ENCODE data around the gene RANBP2.

Gene RANBP2

DNA sequence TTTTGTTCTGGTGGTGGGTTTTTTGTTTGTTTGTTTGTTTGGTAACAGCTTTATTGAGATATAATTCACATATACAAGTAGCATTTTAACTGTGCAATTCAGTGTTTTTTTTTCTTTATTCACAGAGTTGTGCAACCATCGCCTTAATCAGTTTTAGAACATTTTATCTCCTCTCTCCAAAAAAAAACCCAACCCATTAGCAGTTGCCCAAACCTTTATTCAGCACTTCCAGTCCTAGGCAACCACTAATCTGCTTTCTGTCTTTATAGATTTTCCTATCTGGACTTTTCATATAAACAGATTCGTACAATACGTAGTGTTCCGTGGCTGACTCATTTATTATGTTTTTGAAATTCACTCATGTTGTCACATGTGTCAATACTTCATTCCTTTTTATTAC lies 106.0 kb downstream of the RANBP2 start:
- in situ Hi-C loops (cut with MboI; ENCODE audit: low pct_unique_long_range_greater_than_20kb, low sequenced_read_pairs), result no loop called here
- no peak for DNase-seq

DNA sequence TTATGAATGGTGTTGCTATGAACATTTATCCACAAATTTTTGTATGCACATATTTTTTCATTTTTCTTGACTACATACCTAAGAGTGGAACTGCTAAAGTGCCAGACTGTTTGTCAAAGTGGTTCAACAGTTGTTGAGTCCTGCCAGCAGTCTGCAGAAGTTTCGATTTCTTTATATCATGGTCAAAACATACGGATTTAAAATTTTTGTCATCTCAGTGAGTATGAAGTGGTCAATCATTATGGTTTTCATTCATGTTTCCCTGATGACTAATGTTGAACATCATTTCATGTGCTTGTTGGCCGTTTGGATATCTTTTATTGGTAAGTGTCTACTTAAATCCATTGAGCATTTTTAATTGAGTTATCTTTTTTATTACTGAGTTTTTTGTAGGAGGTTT lies 106.5 kb downstream of the RANBP2 start:
- in situ Hi-C loops (cut with MboI; ENCODE audit: low pct_unique_long_range_greater_than_20kb, low sequenced_read_pairs), result no loop called here
- DNase-seq, result no peak

DNA sequence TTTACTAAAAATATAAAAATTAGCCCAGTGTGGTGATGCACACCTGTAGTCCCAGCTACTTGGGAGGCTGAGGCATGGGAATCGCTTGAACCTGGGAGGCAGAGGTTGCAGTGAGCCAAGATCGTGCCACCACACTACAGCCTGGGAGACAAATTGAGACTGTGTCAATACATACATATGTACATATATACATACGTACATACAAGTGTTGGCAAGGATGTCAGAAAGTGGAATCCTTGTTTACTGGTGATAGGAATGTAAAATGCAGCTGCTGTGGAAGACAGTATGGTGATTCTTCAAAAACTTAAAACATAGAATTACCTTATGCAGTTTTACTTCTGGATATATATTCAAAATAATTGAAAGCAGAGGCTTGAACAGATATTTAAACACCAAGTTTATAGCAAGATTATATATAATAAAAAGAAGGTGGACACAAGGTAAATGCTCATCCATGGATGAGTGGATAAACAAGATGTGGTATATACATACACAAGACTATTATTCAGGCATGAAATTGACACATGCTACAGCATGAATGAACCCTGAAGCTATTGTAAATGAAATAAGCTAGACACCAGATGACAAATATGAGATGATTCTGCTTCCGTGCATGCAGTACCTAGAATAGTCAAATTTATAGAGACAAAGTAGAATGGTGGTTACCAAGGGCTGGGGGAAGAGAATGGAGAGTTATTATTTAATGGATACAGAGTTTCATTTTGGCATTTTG lies 110.5 kb downstream of the RANBP2 start:
- in situ Hi-C loops (cut with MboI; ENCODE audit: low pct_unique_long_range_greater_than_20kb, low sequenced_read_pairs), result no loop called here
- DNase-seq, result no peak

DNA sequence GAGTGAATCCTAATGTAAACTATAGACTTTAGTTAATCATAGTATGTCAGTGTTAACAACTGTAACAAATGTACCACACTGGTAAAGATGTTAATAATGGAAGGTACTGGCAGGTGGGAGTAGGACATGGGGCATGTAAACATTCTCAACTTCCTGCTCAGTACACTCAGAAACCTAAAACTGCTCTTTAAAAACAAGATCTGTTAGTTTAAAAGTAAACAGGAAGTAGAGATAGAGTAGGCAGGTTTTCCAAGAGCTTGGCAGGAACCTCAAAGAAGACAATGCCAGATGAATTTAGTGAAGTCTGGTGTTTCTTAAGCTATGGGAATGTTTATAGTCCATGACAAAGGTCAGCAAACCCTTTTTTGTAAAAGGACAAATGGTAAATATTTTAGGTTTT lies 113.9 kb downstream of the RANBP2 start:
- in situ Hi-C loops (cut with MboI; ENCODE audit: low pct_unique_long_range_greater_than_20kb, low sequenced_read_pairs), result no loop called here
- DNase-seq, result peak; percentile 43

DNA sequence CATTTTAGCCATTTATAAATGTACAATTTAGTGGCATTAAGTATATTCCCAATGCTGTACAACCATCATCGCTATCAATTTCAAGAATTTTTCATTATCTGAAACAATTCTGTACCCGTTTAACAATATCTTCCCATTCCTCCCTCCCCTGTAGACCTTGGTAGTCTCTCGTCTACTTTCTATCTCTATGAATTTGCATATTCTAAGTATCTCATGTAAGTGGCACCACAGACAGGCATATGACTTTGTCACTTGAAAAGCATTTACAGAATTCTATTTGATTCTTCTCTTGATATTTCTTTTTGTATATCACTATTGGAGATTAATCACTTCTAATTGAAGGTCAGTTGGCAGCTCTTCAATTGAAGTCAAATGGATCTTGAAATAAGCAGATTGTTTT lies 115.3 kb downstream of the RANBP2 start:
- no peak for DNase-seq
- in situ Hi-C loops (cut with MboI; ENCODE audit: low pct_unique_long_range_greater_than_20kb, low sequenced_read_pairs), result no loop called here

DNA sequence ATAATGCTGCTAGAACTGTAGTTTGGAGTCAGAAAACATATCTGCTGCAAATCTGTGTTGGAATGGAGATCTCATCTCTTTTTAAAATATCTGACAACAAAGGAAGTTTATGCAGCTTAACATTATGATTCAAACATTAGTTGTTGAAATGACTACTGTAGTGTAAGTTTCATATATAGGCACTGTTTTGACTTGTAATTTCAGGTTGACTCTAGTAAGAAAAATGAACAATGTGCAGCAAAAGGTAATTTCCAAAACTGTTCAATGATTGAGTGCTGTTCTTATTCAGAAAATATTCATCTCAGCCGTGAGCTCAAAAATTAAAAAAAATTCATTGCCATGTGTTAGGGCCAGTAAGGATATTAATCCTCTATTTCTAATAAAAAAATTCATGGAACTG lies 115.8 kb downstream of the RANBP2 start:
- in situ Hi-C loops (cut with MboI; ENCODE audit: low pct_unique_long_range_greater_than_20kb, low sequenced_read_pairs), result no loop called here
- DNase-seq, result no peak
